Sigmoid colon (tissue), 7 donors: Measurements from ENCODE around the gene CD40. TPM values are rescaled to one million over a fixed set of nuclear protein-coding genes. Genes with fewer than 3 reads are reported as not detected.

Experiments
- DNase-seq: peaks from one replicate; pipeline ENCODE4 v3.0.0-alpha.2; 2019
- H3K27ac ChIP-seq, 4 donors: fragments of 200-600 bp; sonication (generic); one replicate each; pipeline ENCODE4 v1.5.1; 2016 to 2019; ENCODE audit warnings: mild to moderate bottlenecking in 1 of 4
- H3K27me3 ChIP-seq, 3 donors: fragments of 200-600 bp; sonication (generic); one replicate each; pipeline ENCODE4 v1.5.1; 2019; ENCODE audit warnings: mild to moderate bottlenecking in 1 of 3
- H3K36me3 ChIP-seq, 4 donors: fragments of 200-600 bp; sonication (generic); one replicate each; pipeline ENCODE4 v1.5.1; 2016 to 2019
- H3K4me1 ChIP-seq, 4 donors: fragments of 200-600 bp; sonication (generic); one replicate each; pipeline ENCODE4 v1.5.1; 2017 to 2019
- H3K4me3 ChIP-seq, 4 donors: fragments of 200-600 bp; sonication (generic); one replicate each; pipeline ENCODE4 v1.5.1; 2017 to 2019; ENCODE audit warnings: mild to moderate bottlenecking in 2 of 4, moderate library complexity in 1 of 4
- H3K9me3 ChIP-seq, 4 donors: fragments of 200-600 bp in 3 of 4; sonication (generic) in 3 of 4; one replicate each; pipeline versions ENCODE4 v1.5.1 to v1.6.1; 2013 to 2019
- CTCF ChIP-seq, 4 experiments: fragments of 450-650 bp in 3 of 4; fragments of 200-600 bp in 1 of 4; IDR thresholded peaks; one replicate each; pipeline ENCODE4 v1.5.1; 2016 to 2019; ENCODE audit warnings: antibody characterized with exemption in 4 of 4, mild to moderate bottlenecking in 3 of 4, moderate library complexity in 2 of 4
- EP300 ChIP-seq, 4 donors: sonication (generic); formaldehyde crosslinking; IDR thresholded peaks; one replicate each; pipeline ENCODE4 v1.6.1; 2017; ENCODE audit warnings: antibody characterized with exemption in 4 of 4
- POLR2A ChIP-seq, 2 donors: fragments of 450-650 bp; IDR thresholded peaks; one replicate each; pipeline ENCODE4 v1.6.1; 2016; ENCODE audit warnings: antibody characterized with exemption in 2 of 2, mild to moderate bottlenecking in 2 of 2, moderate library complexity in 2 of 2
- POLR2AphosphoS5 ChIP-seq, 4 donors: sonication (generic); formaldehyde crosslinking; IDR thresholded peaks; one replicate each; pipeline ENCODE4 v1.6.1; 2017; ENCODE audit warnings: antibody characterized with exemption in 4 of 4
- WGBS, 2 donors: extraction: QIAGEN DNeasy Blood & Tissue Kit; methylation state at CpG; one replicate each; pipeline ENCODE4 v1.1.7; 2013; 5-methylcytosine and 5-hydroxymethylcytosine counted together
- intact Hi-C: fragments of 100-400 bp; cut with DNase I; formaldehyde crosslinking; loops from one replicate; pipeline ENCODE4 v1.15.1; 2023
- polyA plus RNA-seq, 3 donors: library from polyadenylated mRNA; stranded (reverse); fragments of 200-250 nt; gene quantifications; one replicate each; pipeline ENCODE4 v1.2.3, GENCODE V29; 2013
- total RNA-seq, 4 donors: library from RNA; depleted of rRNA; stranded (reverse); fragments of >200 nt; gene quantifications; one replicate each; pipeline ENCODE4 v1.1.0, GENCODE V29; 2016
- donor health status: healthy with polysubstance abuse.
- donor health status: Bipolar disorder and iron deficiency.
- donor health status: healthy.

Gene CD40
- total and polyA plus RNA-seq, 7 donors = 3.6 to 25.2 (median 8.7) TPM

DNA sequence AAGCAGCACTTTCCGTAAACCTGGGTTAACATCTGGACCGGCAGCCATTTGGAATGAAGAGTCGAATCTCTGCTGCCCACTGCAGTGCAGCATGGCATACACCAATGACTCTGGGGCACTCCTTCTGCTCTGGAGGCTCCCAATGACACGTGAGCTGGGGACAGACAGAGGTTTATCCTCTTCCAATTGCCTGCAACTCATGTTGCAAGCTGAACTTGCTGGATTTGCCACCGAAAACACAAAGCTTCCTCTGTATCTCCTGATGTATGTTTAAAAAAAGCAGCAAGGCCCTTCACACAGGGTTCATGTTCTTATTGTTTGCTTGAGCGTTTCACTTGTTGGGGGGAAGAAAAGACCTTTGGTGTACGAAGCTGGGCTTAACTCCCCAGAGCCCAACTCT, 39.2 kb upstream of the CD40 start:
- intact Hi-C loops = no loop called here
- Histone ChIP-seq H3K4me3 (no peak overlapping the region), H3K9me3 (no peaks in the 10 kb centered on the region), H3K4me1 (peaks cover 0 to 52% (median 37%) of the 10 kb centered on the region in 4 donors), H3K27ac (no peak overlapping the region), H3K36me3 (peaks cover 0 to 50% (median 15%) of the 10 kb centered on the region in 4 donors), H3K27me3 (no peaks in the 10 kb centered on the region)
- WGBS, 2 donors = 89% methylated on average over 7 of the region's 7 CpGs
- no peak for TF ChIP-seq POLR2AphosphoS5 (IDR thresholded peaks at IDR 0.05)
- TF ChIP-seq CTCF (IDR thresholded peaks at IDR 0.05) = no peak
- no peak for TF ChIP-seq EP300 (IDR thresholded peaks at IDR 0.05)
- TF ChIP-seq POLR2A (IDR thresholded peaks at IDR 0.05) = no peak
- no peak for DNase-seq

DNA sequence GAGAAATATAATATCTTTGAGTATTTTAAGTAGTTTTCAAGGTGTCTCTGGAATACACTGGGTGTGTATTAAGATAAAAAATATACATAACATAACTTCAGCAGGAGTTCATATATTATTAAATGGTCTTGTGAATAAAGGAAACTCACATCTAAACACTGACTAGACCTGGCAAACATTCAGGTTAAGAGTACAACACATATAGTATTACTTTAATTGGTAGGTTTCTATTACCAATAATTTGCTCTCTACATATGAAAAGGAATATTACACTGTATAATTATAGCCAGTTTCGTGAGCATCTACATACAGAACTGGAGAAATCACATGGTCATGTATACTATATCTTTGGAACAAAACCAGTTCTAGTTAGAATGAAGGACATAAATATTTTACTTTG, 37.0 kb upstream of the CD40 start:
- no peak overlapping the region for H3K4me3 ChIP-seq
- H3K9me3 ChIP-seq = no peaks in the 10 kb centered on the region
- no peak for DNase-seq
- no peak overlapping the region for H3K27ac ChIP-seq
- H3K4me1 ChIP-seq = peaks cover 0 to 73% (median 58%) of the 10 kb centered on the region in 4 donors
- 81 to 92% methylated on average over 1 of the region's 1 CpG for WGBS, 2 donors
- H3K36me3 ChIP-seq = peaks cover 0 to 30% (median 8%) of the 10 kb centered on the region in 4 donors
- TF ChIP-seq EP300 (IDR thresholded peaks at IDR 0.05) = no peak
- no peaks in the 10 kb centered on the region for H3K27me3 ChIP-seq
- intact Hi-C loops = loop anchor here (10.0 kb wide), 1 partner anchor 286 kb away; the partner anchor contains the start of genes DNTTIP1 and WFDC3

DNA sequence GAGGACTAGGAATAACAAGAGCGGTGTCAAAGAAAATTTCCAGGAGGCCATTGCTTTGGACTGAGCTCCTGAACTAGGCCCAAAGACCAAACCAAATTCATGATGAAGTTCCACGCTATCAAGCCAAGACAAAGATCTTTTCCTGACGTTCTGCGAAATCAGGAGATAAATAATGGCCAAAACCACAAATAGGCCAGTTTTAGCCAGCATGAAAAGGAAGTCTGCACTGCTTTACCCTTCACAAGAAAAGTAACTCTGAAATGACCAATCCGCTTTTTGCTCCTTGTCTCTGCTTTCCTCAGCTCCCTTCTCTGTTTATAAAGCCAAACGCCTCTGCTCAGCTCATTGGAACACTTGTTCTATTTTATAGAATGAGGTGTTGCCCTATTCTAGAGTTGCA, 35.0 kb upstream of the CD40 start:
- Histone ChIP-seq H3K4me1 (peaks cover 0 to 93% (median 78%) of the 10 kb centered on the region in 4 donors), H3K27ac (no peak overlapping the region), H3K36me3 (peaks cover 0 to 13% (median 5%) of the 10 kb centered on the region in 4 donors), H3K27me3 (no peaks in the 10 kb centered on the region), H3K4me3 (no peak overlapping the region), H3K9me3 (no peaks in the 10 kb centered on the region)
- intact Hi-C loops = loop anchor here (10.0 kb wide), 1 partner anchor 288 kb away; the partner anchor contains the start of genes DNTTIP1 and WFDC3
- no peak for DNase-seq
- no peak for TF ChIP-seq POLR2AphosphoS5 (IDR thresholded peaks at IDR 0.05)
- no peak for TF ChIP-seq POLR2A (IDR thresholded peaks at IDR 0.05)
- TF ChIP-seq CTCF (IDR thresholded peaks at IDR 0.05) = no peak
- 78 to 81% methylated on average over 6 of the region's 6 CpGs for WGBS, 2 donors

DNA sequence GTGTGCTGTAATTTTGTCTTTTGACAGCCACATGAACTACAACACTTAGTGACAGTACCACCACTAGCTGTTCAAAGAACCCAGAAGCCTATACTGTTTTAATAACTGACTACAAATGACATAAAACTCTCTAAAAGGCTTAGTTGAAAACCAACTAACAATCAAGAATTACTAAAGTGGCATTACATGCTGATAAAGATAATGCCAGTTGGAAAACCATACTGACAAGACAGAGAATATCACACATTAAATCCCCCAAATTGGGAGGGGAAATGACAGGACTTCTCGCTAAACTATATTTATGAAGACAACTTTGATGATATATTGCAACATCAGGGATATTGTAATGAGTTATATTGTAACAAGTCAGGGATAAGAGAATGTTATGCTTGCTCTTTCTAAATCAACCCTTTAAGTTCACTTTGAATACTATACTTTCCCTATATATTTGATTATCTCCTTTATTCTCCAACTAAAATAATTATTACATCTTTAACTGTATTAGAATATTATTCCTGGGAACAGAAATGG, 34.5 kb upstream of the CD40 start:
- Histone ChIP-seq H3K27ac (no peak overlapping the region), H3K4me3 (no peak overlapping the region), H3K4me1 (peaks cover 0 to 98% (median 83%) of the 10 kb centered on the region in 4 donors), H3K9me3 (no peaks in the 10 kb centered on the region), H3K36me3 (peaks cover 0 to 8% (median 3%) of the 10 kb centered on the region in 4 donors), H3K27me3 (no peaks in the 10 kb centered on the region)
- intact Hi-C loops = loop anchor here (10.0 kb wide), 1 partner anchor 289 kb away; the partner anchor contains the start of genes DNTTIP1 and WFDC3
- WGBS, 2 donors = 89 to 93% methylated on average over 1 of the region's 1 CpG
- TF ChIP-seq CTCF (IDR thresholded peaks at IDR 0.05) (no peak), POLR2AphosphoS5 (IDR thresholded peaks at IDR 0.05) (no peak), POLR2A (IDR thresholded peaks at IDR 0.05) (no peak), EP300 (IDR thresholded peaks at IDR 0.05) (no peak)
- no peak for DNase-seq

DNA sequence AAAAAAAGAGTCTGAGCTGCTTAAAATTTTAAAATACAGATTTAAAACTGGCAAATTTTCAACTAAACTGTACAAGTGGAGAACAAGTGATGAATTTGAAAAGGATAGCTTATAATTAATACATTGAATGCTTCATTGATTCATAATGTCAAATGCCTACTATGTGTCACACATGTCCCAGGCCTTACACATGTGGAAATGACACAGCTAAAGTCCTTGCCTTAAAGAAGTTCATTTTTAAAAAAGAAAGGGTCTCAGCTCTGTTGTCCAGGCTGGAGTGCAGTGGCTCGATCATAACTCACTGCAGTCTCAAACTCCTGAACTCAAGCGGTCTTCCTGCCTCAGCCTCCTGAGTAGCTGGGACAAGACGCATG, 33.3 kb upstream of the CD40 start:
- no peak for TF ChIP-seq POLR2AphosphoS5 (IDR thresholded peaks at IDR 0.05)
- no peak for TF ChIP-seq CTCF (IDR thresholded peaks at IDR 0.05)
- no peak for TF ChIP-seq EP300 (IDR thresholded peaks at IDR 0.05)
- TF ChIP-seq POLR2A (IDR thresholded peaks at IDR 0.05) = no peak
- 74 to 90% methylated on average over 3 of the region's 3 CpGs for WGBS, 2 donors
- Histone ChIP-seq H3K27me3 (no peaks in the 10 kb centered on the region), H3K36me3 (no peaks in the 10 kb centered on the region), H3K27ac (peak overlapping the region in 3 of 4 donors; percentile 8 to 99 (median 19)), H3K4me3 (no peak overlapping the region), H3K9me3 (no peaks in the 10 kb centered on the region), H3K4me1 (peaks cover 0 to 91% (median 83%) of the 10 kb centered on the region in 4 donors)
- intact Hi-C loops = loop anchor here (10.0 kb wide), 1 partner anchor 290 kb away; the partner anchor contains the start of genes DNTTIP1 and WFDC3
- DNase-seq = no peak
